ENCODE data around the gene PLEKHA6.
"Not testable (repeated sequence)": the region's sequence is repeated elsewhere in the genome, so short reads cannot be mapped to it uniquely, and the experiment has no call there.

Gene PLEKHA6

GRCh38 chr1:204331275-204331674 lies 28.5 kb downstream of the PLEKHA6 start:
- DNase-seq (ENCODE audit: low read depth) = no peak
- TF ChIP-seq CTCF (IDR thresholded peaks at IDR 0.05; ENCODE audit: low read depth, low read length, missing control alignments) = no peak
- in situ Hi-C loops (cut with HindIII; ENCODE audit: low sequenced_read_pairs) = no loop called here
- H3K4me3 ChIP-seq (ENCODE audit: low read depth, low read length) = no peak overlapping the region

- DNase-seq (ENCODE audit: low read depth); H3K4me3 ChIP-seq (ENCODE audit: low read depth, low read length); in situ Hi-C loops (cut with HindIII; ENCODE audit: low sequenced_read_pairs): not testable (repeated sequence)
These were observed 31.9 kb downstream of the PLEKHA6 start for GRCh38 chr1:204327870-204328269.

GRCh38 chr1:204327359-204327758 lies 32.4 kb downstream of the PLEKHA6 start:
- TF ChIP-seq CTCF (IDR thresholded peaks at IDR 0.05; ENCODE audit: low read depth, low read length, missing control alignments) = no peak
- no peak for DNase-seq (ENCODE audit: low read depth)
- no peak overlapping the region for H3K4me3 ChIP-seq (ENCODE audit: low read depth, low read length)
- in situ Hi-C loops (cut with HindIII; ENCODE audit: low sequenced_read_pairs) = no loop called here

GRCh38 chr1:204326771-204327300 lies 32.9 kb downstream of the PLEKHA6 start:
- in situ Hi-C loops (cut with HindIII; ENCODE audit: low sequenced_read_pairs) = no loop called here
- TF ChIP-seq CTCF (IDR thresholded peaks at IDR 0.05; ENCODE audit: low read depth, low read length, missing control alignments) = no peak
- no peak for DNase-seq (ENCODE audit: low read depth)
- H3K4me3 ChIP-seq (ENCODE audit: low read depth, low read length) = no peak overlapping the region

- no peak overlapping the region for H3K4me3 ChIP-seq (ENCODE audit: low read depth, low read length)
- no peak for DNase-seq (ENCODE audit: low read depth)
- TF ChIP-seq CTCF (IDR thresholded peaks at IDR 0.05; ENCODE audit: low read depth, low read length, missing control alignments) = no peak
- in situ Hi-C loops (cut with HindIII; ENCODE audit: low sequenced_read_pairs) = no loop called here
These were observed 33.8 kb downstream of the PLEKHA6 start for GRCh38 chr1:204325944-204326343.

GRCh38 chr1:204323887-204324286 lies 35.8 kb downstream of the PLEKHA6 start:
- no peak overlapping the region for H3K4me3 ChIP-seq (ENCODE audit: low read depth, low read length)
- no peak for TF ChIP-seq CTCF (IDR thresholded peaks at IDR 0.05; ENCODE audit: low read depth, low read length, missing control alignments)
- no peak for DNase-seq (ENCODE audit: low read depth)
- in situ Hi-C loops (cut with HindIII; ENCODE audit: low sequenced_read_pairs) = no loop called here

GRCh38 chr1:204322339-204322868 lies 37.3 kb downstream of the PLEKHA6 start:
- no peak overlapping the region for H3K4me3 ChIP-seq (ENCODE audit: low read depth, low read length)
- in situ Hi-C loops (cut with HindIII; ENCODE audit: low sequenced_read_pairs) = no loop called here
- no peak for TF ChIP-seq CTCF (IDR thresholded peaks at IDR 0.05; ENCODE audit: low read depth, low read length, missing control alignments)
- DNase-seq (ENCODE audit: low read depth) = no peak
